GM10248 (cell line): ENCODE data around the gene BCAS4.
"Not testable (repeated sequence)": the region's sequence is repeated elsewhere in the genome, so short reads cannot be mapped to it uniquely, and the experiment has no call there.

Source experiments
- CTCF ChIA-PET: fragments of 300-600 bp; sonication (Branson Sonifier 250); formaldehyde crosslinking; extraction: SDS; loops from one replicate; lab custom pipeline; 2021; ENCODE audit warnings: antibody characterized with exemption; lab: Yijun Ruan, JAX
- POLR2A ChIA-PET: fragments of 350-650 bp; sonication (Branson Sonifier 250); formaldehyde crosslinking; extraction: SDS; loops from one replicate; lab custom pipeline; 2020; ENCODE audit warnings: antibody characterized with exemption; lab: Yijun Ruan, JAX
- DNase-seq: peaks from one replicate; pipeline ENCODE4 v3.0.0; 2012; ENCODE audit errors: extremely low spot score
- CTCF ChIP-seq: IDR thresholded peaks from 2 replicates; pipeline ENCODE4 v1.5.1; 2012; ENCODE audit warnings: mild to moderate bottlenecking, low read depth; ENCODE audit errors: extremely low read depth, missing control alignments, control extremely low read depth

Gene BCAS4

GRCh38 chr20:50772420-50773185 is 22.3 kb upstream of the BCAS4 start:
- TF ChIP-seq CTCF: no peak
- ChIA-PET POLR2A (no interaction called here), CTCF (interaction anchor here (1.0 to 1.9 kb wide), 4 partner anchors 10 to 159 kb away, joined by 3 to 8 read pairs (median 3); partner anchors contain the start of genes ADNP and BCAS4)
- no peak for DNase-seq

GRCh38 chr20:50774515-50774914 is 20.3 kb upstream of the BCAS4 start:
- no peak for DNase-seq
- TF ChIP-seq CTCF: no peak
- POLR2A ChIA-PET: no interaction called here
- CTCF ChIA-PET: interaction anchor here (1.0 to 1.5 kb wide), 3 partner anchors 15 to 25 kb away, joined by 3 to 5 read pairs (median 3); no protein-coding TSS in a partner anchor

- ChIA-PET CTCF (interaction anchor here (1.0 to 1.7 kb wide), 4 partner anchors 14 to 28 kb away, joined by 3 to 6 read pairs (median 5); partner anchors contain the start of gene BCAS4), POLR2A (no interaction called here)
- TF ChIP-seq CTCF: no peak
- DNase-seq: no peak
Measured at GRCh38 chr20:50776122-50776817, 18.6 kb upstream of the BCAS4 start.

GRCh38 chr20:50777373-50777772 is 17.5 kb upstream of the BCAS4 start:
- CTCF ChIA-PET: interaction anchor here (1.0 to 1.1 kb wide), 2 partner anchors 24 to 29 kb away, joined by 3 to 6 read pairs; no protein-coding TSS in a partner anchor
- no peak for DNase-seq
- no peak for TF ChIP-seq CTCF
- POLR2A ChIA-PET: no interaction called here

- POLR2A ChIA-PET, DNase-seq: not testable (repeated sequence)
- CTCF ChIA-PET: interaction anchor here (1.1 to 4.2 kb wide), 5 partner anchors 10 to 30 kb away, joined by 3 to 18 read pairs (median 6); partner anchors contain the start of gene BCAS4
Measured at GRCh38 chr20:50778994-50779393, 15.9 kb upstream of the BCAS4 start.

DNA sequence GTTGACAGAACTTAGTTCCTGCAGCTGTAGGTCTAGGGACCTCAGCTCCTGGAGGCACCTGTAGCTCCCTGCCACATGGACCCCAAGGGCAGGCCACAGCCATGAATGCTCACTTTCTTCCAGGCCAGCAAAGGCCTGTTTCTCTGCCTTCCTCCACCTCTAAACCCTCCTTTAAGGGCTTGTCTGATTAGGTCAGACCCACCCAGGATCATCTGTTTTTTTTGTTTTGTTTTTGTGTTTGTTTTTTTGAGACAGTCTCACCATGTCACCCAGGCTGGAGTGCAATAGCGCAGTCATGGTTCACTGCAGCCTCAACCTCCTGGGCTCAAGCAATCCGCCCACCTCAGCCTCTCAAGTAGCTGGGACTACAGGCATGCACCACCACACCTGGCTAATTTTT is 11.5 kb upstream of the BCAS4 start:
- no peak for DNase-seq
- ChIA-PET CTCF (interaction anchor here (1.0 to 5.7 kb wide), 4 partner anchors 10 to 205 kb away, joined by 3 to 28 read pairs (median 12); partner anchors contain the start of gene BCAS4), POLR2A (no interaction called here)
- TF ChIP-seq CTCF: no peak
